H54 (cell line): ENCODE measurements around the gene CYP2W1.

Experiments used
- DNase-seq: peaks from one replicate; pipeline ENCODE4 v3.0.0; 2011; ENCODE audit warnings: low spot score, mixed read lengths; ENCODE audit not compliant: insufficient read length
- FAIRE-seq: peaks from 3 replicates; lab custom pipeline; 2011; peaks lifted over from hg19 to GRCh38; lab: Jason Lieb, UNC
- POLR2A ChIP-seq: IDR thresholded peaks from 2 replicates; pipeline ENCODE4 v1.6.1; 2011; ENCODE audit warnings: low read depth, mild to moderate bottlenecking, low read length

CYP2W1 gene

GRCh38 chr7:978416-979091 lies 4.4 kb upstream of the CYP2W1 start:
- TF ChIP-seq POLR2A: no peak
- no peak for FAIRE-seq

GRCh38 chr7:979151-979550 lies 3.8 kb upstream of the CYP2W1 start:
- no peak for TF ChIP-seq POLR2A
- DNase-seq: no peak
- FAIRE-seq: no peak

More at GRCh38 chr7:978416-979091, 4.4 kb upstream of the CYP2W1 start:
- no peak for DNase-seq

- FAIRE-seq (no peak), DNase-seq (no peak)
- TF ChIP-seq POLR2A: no peak
Measured at GRCh38 chr7:979886-980571, 3.0 kb upstream of the CYP2W1 start.

GRCh38 chr7:981793-982510 lies 1.0 kb upstream of the CYP2W1 start:
- FAIRE-seq: no peak
- TF ChIP-seq POLR2A: no peak
- no peak for DNase-seq

- TF ChIP-seq POLR2A: no peak
- DNase-seq (no peak), FAIRE-seq (no peak)
Measured at GRCh38 chr7:982511-983003, 424 bp upstream of the CYP2W1 start.

GRCh38 chr7:983616-984071 lies 663 bp downstream of the CYP2W1 start:
- FAIRE-seq: no peak
- no peak for DNase-seq
- no peak for TF ChIP-seq POLR2A

- FAIRE-seq: no peak
- TF ChIP-seq POLR2A: no peak
Measured at GRCh38 chr7:984361-985126, 1.6 kb downstream of the CYP2W1 start.

GRCh38 chr7:985127-985416 lies 2.1 kb downstream of the CYP2W1 start:
- FAIRE-seq (no peak), DNase-seq (no peak)
- TF ChIP-seq POLR2A: no peak

More at GRCh38 chr7:984361-985126, 1.6 kb downstream of the CYP2W1 start:
- DNase-seq: no peak

- no peak for TF ChIP-seq POLR2A
- FAIRE-seq (peak; percentile 27), DNase-seq (peak; percentile 92)
Measured at GRCh38 chr7:985915-986741, 3.1 kb downstream of the CYP2W1 start.

- no peak for DNase-seq
- no peak for FAIRE-seq
- no peak for TF ChIP-seq POLR2A
Measured at GRCh38 chr7:986766-987751, 4.1 kb downstream of the CYP2W1 start.

GRCh38 chr7:987909-988308 lies 4.9 kb downstream of the CYP2W1 start:
- TF ChIP-seq POLR2A: no peak
- DNase-seq (no peak), FAIRE-seq (no peak)

- peak; percentile 65 for DNase-seq
- peak; percentile 11; the same call in 1 of the 2 replicates for TF ChIP-seq POLR2A
- no peak for FAIRE-seq
Measured at GRCh38 chr7:988426-988911, 5.5 kb downstream of the CYP2W1 start.
